DND-41 (cell line): ENCODE data around the gene GAB1.

Source experiments
- ATAC-seq: fragments of 200-7000 bp; cut with Tn5 transposase; 3 replicates; pipeline ENCODE4 v1.9.1; 2021; ENCODE audit warnings: low read depth; ENCODE audit not compliant: insufficient read depth
- DNase-seq: peaks from one replicate; pipeline ENCODE4 v3.0.0-alpha.2; 2020
- H2AFZ ChIP-seq: 2 replicates; pipeline ENCODE4 v1.6.0; 2012; ENCODE audit warnings: low read depth, low read length
- H3K27ac ChIP-seq: 2 replicates; pipeline ENCODE4 v1.5.1; 2012; ENCODE audit warnings: low read length, inconsistent platforms
- H3K27me3 ChIP-seq: fragments of 200-600 bp; sonication (generic); 2 replicates; pipeline ENCODE4 v1.6.0; 2012; ENCODE audit warnings: low read length, mild to moderate bottlenecking, inconsistent platforms; ENCODE audit not compliant: insufficient read depth, poor library complexity
- H3K36me3 ChIP-seq: 2 replicates; pipeline ENCODE4 v1.5.1; 2012; ENCODE audit warnings: low read length, inconsistent platforms; ENCODE audit not compliant: insufficient read depth
- H3K4me1 ChIP-seq: 2 replicates; pipeline ENCODE4 v1.5.1; 2012; ENCODE audit warnings: mild to moderate bottlenecking, low read length; ENCODE audit not compliant: insufficient read depth
- H3K4me2 ChIP-seq: 2 replicates; pipeline ENCODE4 v1.6.0; 2012; ENCODE audit warnings: mild to moderate bottlenecking, moderate library complexity, low read length, inconsistent platforms; ENCODE audit not compliant: insufficient read depth
- H3K4me3 ChIP-seq, 2 experiments: fragments of 200-600 bp in 1 of 2; shearing (Covaris generic) in 1 of 2; 2 replicates each; pipeline ENCODE4 v1.5.1; 2012 to 2016; ENCODE audit warnings: inconsistent platforms in 2 of 2, low read length in 2 of 2, mild to moderate bottlenecking in 2 of 2, low read depth in 1 of 2, moderate library complexity in 1 of 2
- H3K79me2 ChIP-seq: 2 replicates; pipeline ENCODE4 v1.6.0; 2012; ENCODE audit warnings: low read length, inconsistent platforms; ENCODE audit not compliant: insufficient read depth
- H3K9ac ChIP-seq: 2 replicates; pipeline ENCODE4 v1.6.0; 2012; ENCODE audit warnings: low read depth, mild to moderate bottlenecking, inconsistent platforms, low read length, moderate library complexity
- H3K9me3 ChIP-seq: 2 replicates; pipeline ENCODE4 v1.5.1; 2012; ENCODE audit warnings: low read length, moderate library complexity, mild to moderate bottlenecking, inconsistent platforms; ENCODE audit not compliant: insufficient read depth, severe bottlenecking
- H4K20me1 ChIP-seq: 2 replicates; pipeline ENCODE4 v1.6.0; 2012; ENCODE audit warnings: low read length; ENCODE audit not compliant: insufficient read depth
- EZH2 ChIP-seq: IDR thresholded peaks from 3 replicates; pipeline ENCODE4 v1.6.1; 2012; ENCODE audit warnings: borderline replicate concordance, low read depth, mild to moderate bottlenecking, moderate library complexity, low read length, inconsistent platforms; ENCODE audit not compliant: severe bottlenecking
- TF ChIP-seq, protein P1 (sequence below): IDR thresholded peaks from 2 replicates; pipeline ENCODE4 v1.5.1; 2012; ENCODE audit warnings: borderline replicate concordance, low read length, moderate library complexity, mild to moderate bottlenecking; ENCODE audit not compliant: poor library complexity, severe bottlenecking; ENCODE audit errors: extremely low read depth

Gene GAB1

DNA sequence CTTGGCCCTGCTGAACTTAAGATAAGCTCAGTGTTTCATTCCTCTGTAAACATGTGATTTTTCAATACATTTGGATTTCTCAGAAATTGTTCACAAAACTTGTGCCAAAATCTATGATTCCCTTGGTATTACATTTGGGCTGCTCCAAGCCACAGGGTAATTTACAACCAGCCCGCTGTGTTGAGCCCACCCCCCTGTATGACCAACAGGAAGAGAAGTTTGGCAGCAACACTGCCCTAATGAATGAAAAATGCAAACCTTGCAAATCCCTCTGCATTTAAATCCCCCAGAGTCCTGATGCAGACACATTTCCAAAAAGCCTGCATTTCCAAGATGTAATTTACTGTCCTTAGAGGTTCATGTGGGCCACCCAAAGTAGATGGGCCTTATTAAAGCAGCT lies 34.1 kb upstream of the GAB1 start:
- H3K4me3 ChIP-seq: no peak overlapping the region
- H3K4me2 ChIP-seq: no peak overlapping the region
- DNase-seq (no peak), ATAC-seq (no peak)
- no peaks in the 10 kb centered on the region for H3K27me3 ChIP-seq
- H4K20me1 ChIP-seq: no peaks in the 10 kb centered on the region
- H3K79me2 ChIP-seq: no peaks in the 10 kb centered on the region
- no peak overlapping the region for H3K27ac ChIP-seq
- no peaks in the 10 kb centered on the region for H3K36me3 ChIP-seq
- no peak overlapping the region for H2AFZ ChIP-seq
- no peaks in the 10 kb centered on the region for H3K9me3 ChIP-seq
- no peak for TF ChIP-seq EZH2
- TF ChIP-seq, protein P1, sequence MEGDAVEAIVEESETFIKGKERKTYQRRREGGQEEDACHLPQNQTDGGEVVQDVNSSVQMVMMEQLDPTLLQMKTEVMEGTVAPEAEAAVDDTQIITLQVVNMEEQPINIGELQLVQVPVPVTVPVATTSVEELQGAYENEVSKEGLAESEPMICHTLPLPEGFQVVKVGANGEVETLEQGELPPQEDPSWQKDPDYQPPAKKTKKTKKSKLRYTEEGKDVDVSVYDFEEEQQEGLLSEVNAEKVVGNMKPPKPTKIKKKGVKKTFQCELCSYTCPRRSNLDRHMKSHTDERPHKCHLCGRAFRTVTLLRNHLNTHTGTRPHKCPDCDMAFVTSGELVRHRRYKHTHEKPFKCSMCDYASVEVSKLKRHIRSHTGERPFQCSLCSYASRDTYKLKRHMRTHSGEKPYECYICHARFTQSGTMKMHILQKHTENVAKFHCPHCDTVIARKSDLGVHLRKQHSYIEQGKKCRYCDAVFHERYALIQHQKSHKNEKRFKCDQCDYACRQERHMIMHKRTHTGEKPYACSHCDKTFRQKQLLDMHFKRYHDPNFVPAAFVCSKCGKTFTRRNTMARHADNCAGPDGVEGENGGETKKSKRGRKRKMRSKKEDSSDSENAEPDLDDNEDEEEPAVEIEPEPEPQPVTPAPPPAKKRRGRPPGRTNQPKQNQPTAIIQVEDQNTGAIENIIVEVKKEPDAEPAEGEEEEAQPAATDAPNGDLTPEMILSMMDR: no peak
- no peaks in the 10 kb centered on the region for H3K4me1 ChIP-seq
- no peak overlapping the region for H3K9ac ChIP-seq

DNA sequence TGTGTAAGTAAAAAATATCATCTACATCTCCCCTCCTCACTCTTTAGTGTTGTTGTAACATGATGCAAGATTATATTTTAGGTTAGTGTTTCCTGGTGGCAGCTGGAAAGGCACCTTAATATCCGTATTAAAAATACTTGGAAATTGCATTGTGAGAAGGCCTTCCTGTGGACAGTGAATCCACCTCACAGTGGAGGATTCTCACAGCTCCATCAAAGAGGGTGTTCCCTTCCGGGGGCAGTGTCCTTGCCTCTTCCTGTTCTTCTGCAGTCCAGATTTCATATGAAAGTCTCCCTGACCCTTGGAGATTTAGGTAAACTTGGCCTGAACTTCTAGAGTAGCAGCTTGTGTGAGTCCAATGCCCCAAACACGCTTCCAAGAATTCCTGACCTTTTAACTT lies 29.9 kb upstream of the GAB1 start:
- Histone ChIP-seq H3K9ac (no peak overlapping the region), H2AFZ (no peak overlapping the region)
- ATAC-seq: no peak

DNA sequence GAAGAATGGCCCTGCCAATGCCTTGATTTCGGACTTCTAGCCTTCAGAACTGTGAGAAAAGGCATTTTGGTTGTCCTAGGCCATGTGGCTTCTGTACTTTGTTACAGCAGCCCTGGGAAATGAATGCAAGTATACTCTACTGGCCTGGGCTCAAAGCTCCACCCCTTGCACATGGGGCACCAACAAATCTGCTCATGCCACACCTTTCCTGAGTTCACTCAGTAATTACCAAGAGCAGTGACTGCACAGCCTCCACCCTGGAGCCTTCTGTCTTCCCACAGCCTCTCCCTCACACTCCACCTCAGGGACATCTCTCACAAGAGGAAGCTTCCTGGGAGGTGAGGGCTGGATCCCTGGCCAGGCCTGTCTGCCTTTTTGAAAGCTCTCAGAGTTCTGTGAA lies 29.1 kb upstream of the GAB1 start:
- Histone ChIP-seq H3K27me3 (peaks cover 7% of the 10 kb centered on the region), H3K9me3 (no peaks in the 10 kb centered on the region), H3K9ac (no peak overlapping the region), H4K20me1 (no peaks in the 10 kb centered on the region), H3K4me3 (no peak overlapping the region), H3K27ac (no peak overlapping the region), H3K79me2 (no peaks in the 10 kb centered on the region), H2AFZ (no peak overlapping the region), H3K4me1 (no peaks in the 10 kb centered on the region), H3K36me3 (no peaks in the 10 kb centered on the region), H3K4me2 (no peak overlapping the region)
- DNase-seq (no peak), ATAC-seq (no peak)
- TF ChIP-seq EZH2: no peak
- TF ChIP-seq, protein P1: no peak

More for the DNA sequence above, 29.9 kb upstream of the GAB1 start:
- no peak for TF ChIP-seq EZH2
- TF ChIP-seq, protein P1: no peak
- Histone ChIP-seq H3K4me2 (no peak overlapping the region), H3K27ac (no peak overlapping the region), H4K20me1 (no peaks in the 10 kb centered on the region), H3K4me1 (no peaks in the 10 kb centered on the region), H3K9me3 (no peaks in the 10 kb centered on the region), H3K79me2 (no peaks in the 10 kb centered on the region), H3K36me3 (no peaks in the 10 kb centered on the region), H3K27me3 (peaks cover 7% of the 10 kb centered on the region), H3K4me3 (no peak overlapping the region)
- DNase-seq: no peak

DNA sequence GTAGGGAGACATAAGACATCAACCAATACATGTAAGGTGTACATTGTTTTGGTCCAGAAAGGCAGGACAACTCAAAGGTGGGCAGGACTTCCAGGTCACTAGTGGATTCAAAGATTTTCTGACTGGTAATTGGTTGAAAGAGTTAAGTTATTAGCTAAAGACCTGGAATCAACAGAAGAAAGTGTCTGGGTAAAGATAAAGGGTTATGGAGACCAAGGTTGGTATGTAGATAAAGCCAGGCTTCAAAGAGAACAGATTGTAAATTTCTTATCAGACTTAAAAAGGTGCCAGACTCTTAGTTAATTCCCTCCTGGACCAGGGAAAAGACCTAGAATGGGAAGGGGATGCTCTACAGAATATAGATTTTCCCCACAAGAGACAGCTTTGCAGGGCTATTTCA lies 28.3 kb upstream of the GAB1 start:
- H3K27ac ChIP-seq: no peak overlapping the region
- H3K4me1 ChIP-seq: no peaks in the 10 kb centered on the region
- H4K20me1 ChIP-seq: no peaks in the 10 kb centered on the region
- TF ChIP-seq, protein P1: no peak
- no peak for TF ChIP-seq EZH2
- H3K27me3 ChIP-seq: peaks cover 7% of the 10 kb centered on the region
- H2AFZ ChIP-seq: no peak overlapping the region
- H3K4me2 ChIP-seq: no peak overlapping the region
- H3K9me3 ChIP-seq: no peaks in the 10 kb centered on the region
- ATAC-seq: no peak
- H3K79me2 ChIP-seq: no peaks in the 10 kb centered on the region
- H3K4me3 ChIP-seq: no peak overlapping the region
- no peak overlapping the region for H3K9ac ChIP-seq
- DNase-seq: no peak
- H3K36me3 ChIP-seq: no peaks in the 10 kb centered on the region
